ENCODE data around the gene MRPL55.
A peak's percentile ranks its signal among the peaks of the same experiment; 100 is the strongest.

MRPL55 gene

DNA sequence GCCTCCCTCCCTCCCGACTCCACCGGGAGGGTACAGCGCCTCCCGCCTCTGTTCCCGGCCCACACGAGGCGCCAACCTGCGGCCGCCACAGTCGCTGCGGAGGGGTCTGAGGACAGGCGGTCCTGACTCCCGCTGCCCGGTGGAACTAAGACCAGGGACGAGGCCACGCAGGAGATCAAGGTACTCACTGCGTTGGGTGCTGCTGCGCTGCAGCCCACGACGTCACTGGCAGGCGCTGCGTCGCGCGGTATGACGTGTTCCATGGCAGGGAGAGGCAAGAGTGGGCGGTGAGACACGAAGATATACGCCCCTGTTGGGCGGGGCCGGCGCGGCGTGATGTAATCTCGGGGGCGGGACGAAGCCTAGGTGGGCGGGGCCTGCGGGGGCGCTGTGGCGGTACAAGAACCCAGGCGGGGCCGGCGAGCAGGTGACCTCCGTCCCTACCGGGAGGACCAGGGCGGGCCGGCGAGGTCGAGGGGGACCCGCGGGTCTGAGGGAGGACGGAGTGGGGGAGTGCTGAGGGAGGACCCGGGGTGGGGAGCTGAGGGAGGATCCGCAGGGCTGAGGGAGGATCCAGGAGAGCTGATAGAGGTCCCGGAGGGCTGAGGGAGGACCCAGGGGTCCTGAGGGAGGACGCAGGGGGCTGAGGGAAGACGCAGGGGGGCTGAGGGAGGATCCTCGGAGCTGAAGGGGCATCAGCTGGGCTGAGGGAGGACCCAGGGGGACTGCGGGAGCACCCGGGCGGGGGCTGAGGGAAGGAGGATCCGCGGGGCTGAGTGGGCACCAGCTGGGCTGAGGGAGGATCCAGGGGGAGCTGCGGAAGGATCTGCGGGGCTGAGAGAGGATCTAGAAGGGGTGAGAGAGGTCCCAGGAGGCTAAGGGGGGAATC, at the start of gene MRPL55:
MRPL55 (minus strand) TSS at position 227 of the 889 bp plus-strand sequence. CDS start 1,039 bp downstream, outside the sequence.
- FAIRE-seq = peak; percentile 84

DNA sequence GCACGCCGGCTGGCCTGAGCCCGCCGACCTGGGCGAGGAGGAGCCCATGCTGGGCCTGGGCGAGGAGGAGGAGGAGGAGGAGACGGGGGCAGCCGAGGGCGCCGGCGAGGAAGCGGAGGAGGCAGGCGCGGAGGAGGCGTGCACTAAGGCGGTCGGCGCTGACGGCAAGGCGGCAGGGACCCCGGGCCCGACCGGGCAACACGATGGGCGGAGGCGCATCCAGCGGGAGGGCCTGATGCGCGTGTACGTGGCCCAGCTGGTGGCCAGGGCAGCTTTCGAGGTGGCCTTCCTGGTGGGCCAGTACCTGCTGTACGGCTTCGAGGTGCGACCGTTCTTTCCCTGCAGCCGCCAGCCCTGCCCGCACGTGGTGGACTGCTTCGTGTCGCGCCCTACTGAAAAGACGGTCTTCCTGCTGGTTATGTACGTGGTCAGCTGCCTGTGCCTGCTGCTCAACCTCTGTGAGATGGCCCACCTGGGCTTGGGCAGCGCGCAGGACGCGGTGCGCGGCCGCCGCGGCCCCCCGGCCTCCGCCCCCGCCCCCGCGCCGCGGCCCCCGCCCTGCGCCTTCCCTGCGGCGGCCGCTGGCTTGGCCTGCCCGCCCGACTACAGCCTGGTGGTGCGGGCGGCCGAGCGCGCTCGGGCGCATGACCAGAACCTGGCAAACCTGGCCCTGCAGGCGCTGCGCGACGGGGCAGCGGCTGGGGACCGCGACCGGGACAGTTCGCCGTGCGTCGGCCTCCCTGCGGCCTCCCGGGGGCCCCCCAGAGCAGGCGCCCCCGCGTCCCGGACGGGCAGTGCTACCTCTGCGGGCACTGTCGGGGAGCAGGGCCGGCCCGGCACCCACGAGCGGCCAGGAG, 49.3 kb upstream of the MRPL55 start:
- no peak for FAIRE-seq

DNA sequence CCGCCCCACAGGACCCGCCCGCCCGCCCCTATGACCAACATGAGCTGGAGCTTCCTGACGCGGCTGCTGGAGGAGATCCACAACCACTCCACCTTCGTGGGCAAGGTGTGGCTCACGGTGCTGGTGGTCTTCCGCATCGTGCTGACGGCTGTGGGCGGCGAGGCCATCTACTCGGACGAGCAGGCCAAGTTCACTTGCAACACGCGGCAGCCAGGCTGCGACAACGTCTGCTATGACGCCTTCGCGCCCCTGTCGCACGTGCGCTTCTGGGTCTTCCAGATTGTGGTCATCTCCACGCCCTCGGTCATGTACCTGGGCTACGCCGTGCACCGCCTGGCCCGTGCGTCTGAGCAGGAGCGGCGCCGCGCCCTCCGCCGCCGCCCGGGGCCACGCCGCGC, 48.6 kb upstream of the MRPL55 start:
- no peak for FAIRE-seq

DNA sequence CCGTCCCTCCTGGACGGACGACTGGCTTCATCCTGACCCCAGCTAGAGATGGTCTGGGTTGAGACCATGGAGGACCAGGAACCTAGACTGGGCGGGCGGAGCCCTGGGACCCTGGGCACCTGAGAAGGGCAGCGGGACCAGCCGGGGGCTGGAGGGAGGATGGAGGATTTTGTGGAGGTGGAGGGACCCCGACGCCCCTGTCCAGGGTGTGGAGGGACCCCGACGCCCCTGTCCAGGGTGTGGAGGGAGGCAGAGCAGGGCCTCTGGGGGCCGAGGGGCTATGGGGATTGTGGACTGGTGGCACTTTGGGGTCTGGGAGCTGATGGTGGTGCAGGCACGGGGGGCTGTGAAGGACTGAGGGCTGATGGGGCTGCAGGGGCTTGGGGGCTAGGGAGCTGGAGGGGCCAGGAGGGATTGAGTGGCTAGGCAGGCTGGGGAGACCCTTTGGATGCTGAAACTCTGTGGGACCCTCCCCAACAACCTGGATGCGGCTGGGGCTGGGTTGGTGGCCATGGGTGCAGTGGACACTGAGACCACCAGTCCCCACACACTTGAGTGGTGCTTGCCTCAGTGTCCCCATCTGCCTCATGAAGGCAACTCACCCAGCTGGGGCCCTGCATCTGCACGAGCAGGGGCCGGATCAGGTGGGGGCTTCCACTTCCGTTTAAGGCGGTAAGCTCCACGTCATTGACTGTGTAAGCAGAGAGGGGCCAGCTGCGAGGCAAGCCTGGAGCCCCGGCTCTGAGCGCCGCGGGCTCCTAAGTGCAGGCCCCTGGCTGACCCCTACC, 48.0 kb upstream of the MRPL55 start:
- no peak for FAIRE-seq

DNA sequence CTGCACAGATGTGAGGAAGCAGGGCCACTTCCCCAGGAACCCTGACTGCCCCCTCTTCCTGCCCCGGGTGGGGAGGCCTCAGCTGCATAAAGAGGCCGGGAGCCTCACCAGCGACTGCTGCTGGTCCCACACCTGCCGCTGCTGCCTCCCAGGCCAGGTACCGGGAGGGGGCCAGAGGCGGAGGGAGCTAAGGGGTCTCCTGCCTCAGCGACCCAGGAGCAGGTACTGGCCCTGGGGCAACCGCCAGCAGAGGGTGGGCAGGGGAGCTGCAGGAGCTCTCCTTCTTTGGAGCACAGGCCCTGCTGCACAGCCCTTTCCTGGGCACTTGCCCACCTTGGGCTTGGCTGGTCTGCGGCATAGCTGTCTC, 47.4 kb upstream of the MRPL55 start:
- no peak for FAIRE-seq

DNA sequence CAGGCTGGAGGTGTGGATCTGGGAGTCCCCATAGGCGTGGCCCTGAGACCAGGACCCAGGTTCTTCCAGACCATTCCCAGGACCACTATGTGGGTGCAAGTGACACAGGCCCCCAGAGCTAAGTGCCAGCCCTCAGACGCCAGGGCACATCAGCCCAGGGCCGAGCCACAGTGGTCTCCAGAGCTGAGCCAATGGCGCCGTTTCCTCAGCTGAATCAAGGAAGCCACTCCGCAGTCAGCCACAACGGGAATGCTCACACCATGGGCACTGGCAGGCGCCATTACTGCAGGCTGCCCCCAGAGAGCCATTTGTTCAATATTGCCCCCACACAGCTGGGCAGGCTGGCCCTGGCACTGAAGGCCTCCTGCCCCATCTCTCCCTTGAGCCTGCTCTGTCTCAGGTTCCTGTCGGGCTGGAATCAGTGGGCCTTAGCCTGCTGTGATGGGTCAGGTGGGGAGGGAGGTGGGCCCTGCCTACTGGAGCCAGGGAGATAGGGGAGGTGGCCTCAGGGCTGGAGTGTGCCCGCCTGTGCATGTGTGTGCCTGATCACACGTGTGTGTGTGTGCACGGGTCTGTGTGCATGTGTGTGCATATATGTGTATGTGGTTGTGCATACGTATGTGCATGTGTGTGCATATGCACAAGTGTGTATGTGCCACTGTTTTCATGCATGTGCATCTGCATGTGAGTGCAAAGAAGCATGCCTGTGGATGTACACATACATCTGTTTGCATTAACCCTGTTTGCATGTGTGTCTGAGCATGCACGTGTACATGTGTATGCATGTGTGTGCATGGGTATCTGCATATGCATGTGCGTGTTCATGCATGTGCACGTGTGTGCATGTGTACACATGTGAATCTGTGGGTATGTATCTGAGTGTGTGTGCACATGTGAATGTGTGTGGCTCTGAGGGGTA, 46.8 kb upstream of the MRPL55 start:
- no peak for FAIRE-seq

DNA sequence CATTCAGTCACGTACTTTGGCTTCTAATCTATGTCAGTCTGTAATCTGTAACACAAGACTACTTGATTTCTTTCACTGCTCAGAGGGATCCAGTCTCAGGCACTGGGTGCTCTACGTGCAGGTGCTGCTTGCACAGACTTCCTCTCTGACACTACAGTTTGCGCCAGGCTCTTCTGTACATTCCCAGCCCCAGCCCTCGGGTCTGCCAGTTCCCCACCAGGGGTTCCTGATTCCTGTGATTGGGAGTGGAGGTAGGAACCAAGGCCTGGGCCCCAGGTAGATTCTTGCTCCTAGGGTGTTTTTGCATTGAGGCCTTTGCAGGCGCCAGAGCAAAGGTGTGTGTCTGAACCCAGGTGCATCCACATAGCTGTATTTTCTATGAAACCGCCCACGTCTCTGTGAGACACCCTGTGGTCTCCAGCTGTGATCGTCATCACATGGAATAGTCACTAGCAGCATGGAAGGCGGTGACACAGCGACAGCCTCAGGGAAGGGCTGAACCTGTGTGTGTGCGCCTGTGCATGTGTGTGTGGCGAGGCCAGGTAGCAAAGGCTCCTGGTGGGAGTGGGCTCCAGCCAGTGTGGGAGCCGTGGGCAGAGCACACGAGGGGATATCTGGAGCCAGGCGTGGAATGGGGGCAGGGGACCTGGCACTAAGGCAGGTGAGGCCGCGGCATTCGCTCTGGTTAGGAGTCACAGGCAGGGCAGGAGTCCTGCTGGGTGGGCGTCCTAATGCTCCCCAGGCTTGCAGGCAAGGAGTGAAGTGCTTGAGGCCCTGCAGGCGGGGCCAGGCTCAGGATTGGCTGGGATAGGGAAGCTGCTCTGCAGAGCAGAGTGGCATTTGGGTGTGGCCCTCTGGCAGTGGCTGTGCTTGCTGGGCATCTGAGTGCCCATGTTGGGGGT, 45.8 kb upstream of the MRPL55 start:
- FAIRE-seq = no peak

DNA sequence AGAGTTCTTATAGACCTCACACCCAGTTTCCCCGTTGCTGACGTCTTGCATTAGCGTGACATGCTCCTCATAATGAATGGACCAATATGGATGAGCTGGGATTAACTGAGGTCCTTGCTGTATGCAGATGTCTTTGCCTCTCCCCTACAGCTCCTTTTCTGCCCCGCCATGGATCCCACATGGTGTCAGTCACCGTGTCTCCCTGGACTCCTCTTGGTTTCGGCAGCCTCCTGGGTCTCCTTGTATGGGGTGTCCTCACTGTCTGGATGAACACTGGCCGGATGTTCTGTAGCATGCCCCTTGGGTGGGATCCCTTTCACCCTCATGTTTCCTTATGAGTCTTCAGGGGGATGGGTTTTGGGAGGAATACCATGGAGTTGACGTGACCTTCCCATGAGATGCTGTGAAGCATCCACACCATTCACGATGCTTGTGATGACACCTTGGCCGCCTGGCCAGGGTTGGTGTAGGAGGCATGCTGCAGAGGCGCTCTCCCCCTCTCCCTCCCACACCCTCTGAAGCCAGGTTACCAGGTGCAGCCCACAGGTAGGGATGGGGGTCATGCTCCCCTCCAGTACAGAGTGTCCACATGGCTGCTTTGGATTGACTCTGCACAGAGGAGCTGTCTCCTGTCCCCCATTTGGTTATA, 45.0 kb upstream of the MRPL55 start:
- FAIRE-seq = no peak

DNA sequence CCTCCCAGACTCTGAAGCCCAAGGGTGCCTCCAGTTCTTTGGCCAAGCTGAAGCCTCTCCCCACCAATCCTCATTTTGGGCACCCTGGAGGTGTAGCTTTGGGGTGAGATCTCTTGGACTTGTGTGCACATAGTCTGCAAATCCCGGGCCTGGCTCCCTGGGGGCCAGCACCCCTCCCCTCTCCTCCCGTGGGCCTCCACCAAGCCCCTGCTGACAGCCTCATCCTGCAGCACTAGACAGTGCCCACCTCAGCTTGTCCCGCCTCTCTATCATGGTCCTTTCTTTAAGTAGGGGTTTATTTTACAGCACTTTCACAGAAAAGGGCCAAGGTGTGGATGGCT, 43.8 kb upstream of the MRPL55 start:
- no peak for FAIRE-seq

DNA sequence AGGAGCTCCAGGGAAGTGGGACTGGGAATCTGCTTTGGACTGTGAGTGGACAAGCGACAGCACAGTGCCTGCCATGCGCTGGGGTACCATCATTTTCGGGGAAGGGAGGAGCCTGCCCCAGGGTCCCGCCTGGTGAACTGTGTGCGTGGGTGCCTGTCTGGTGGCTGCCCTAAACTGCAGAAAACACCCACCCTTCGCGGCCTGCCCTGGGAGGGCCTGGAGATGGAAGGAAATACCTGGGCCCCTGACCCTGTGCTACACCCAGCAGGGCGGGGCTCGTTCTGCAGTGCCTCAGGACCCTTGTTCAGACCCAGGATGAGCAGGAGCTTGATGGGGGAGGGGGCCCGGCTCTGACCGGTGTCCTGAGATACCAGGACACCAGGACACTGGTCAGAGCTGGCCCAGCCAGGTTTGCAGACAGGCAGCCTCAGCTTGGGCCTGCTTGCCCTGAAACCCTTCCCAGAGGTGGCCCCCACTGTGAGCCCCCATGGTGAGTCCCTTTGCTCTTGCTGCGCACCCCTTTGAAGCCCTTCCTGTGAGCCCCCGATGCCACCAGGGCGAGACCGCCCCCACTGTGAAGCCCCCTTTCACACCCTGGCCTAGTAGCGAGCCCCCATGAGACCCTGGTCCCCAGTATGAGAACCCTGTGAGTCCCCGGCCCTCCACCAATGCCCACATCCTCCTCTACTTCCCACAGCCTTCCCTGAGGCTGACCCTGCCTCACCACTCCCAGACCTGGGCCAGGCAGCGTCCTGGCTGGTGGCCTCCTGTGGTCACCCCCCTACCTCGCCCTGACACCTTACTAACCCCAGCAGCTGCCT, 43.2 kb upstream of the MRPL55 start:
- no peak for FAIRE-seq

DNA sequence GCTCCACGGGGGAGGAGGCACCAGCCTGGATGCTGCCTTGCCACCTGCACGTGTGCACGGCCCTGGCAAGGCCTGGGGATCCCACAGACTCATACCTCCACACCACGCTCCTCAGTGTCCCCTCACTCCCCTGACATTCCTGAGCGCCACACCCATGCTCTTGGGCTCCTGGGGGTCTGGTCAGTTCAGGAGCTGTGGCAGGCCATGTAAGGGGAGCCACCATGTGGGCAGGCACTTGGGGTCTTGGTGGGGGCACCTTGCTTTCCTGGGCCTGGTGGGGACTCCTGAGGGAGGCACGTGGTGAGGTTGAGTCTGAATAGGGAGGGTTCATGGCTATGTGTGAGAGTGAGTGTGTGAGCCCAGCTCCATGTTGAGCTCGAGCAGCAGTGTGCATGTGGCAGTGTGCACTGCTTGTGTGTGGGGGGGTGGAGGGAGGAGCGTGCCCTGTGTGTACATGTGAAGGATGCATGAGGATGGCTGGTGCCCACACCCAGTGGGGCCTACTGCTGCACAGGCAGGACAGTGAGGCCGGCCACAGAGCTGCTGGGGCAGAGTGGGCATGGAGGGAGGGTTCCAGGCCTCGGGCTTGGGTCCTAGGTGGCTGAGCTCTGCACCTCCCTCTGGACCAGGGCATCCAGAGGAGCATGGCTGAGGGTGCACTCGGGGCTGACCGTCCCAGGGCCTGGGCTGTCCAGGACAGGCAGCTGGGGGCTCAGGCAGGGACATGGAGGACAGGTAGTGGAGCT, 42.3 kb upstream of the MRPL55 start:
- FAIRE-seq = no peak

DNA sequence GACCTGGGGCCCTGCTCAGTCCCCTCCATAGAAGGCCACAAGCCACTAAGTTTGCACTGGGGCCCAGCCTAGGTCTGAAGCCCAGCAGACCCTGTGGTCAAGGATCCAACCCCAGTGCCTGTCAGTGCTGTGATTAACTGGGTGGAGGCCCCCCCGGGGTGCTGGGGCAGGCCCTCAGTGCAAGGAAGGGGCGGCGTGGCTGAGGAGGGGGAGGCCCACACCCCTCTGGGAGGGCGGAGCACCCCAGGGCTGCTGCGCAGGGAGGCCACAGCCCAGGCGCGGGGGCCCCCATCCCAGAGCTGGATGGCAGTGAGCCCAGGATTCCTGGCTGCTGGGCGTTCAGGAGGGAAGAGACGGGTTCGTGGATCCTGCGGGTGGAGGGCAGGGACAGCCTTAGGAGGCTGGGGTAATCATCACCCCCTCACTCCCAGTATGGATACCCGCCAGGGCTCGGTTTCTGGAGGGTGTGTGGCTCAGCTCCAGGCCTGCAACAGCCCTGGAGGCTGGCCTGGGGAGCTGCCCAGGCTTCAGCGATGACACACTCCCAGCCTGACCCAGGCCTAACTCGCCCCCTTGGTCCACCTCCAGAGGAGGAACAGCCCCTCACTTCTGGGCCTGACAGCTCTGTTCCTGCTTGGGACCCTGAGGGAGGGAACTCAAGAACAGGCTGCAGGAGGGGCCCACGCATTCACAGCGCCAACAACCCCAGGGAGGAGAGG, 41.5 kb upstream of the MRPL55 start:
- FAIRE-seq = no peak

DNA sequence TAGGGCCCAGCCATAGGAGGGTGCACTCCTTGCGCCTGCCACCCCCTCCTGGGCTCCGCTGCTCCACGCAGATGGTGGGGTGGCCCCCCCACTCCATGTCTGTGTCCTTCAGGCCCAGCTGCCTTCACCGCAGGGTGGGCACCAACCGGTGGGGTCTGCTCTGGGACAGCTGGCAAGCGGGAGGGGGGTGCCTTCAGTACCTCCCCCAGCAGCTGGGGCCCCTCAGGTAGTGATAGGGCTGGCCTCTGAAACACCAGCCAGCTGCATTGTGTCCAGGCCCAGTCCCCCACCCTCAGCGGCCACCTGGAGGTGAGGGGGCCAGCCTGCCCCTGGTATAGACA, 41.0 kb upstream of the MRPL55 start:
- FAIRE-seq = no peak

DNA sequence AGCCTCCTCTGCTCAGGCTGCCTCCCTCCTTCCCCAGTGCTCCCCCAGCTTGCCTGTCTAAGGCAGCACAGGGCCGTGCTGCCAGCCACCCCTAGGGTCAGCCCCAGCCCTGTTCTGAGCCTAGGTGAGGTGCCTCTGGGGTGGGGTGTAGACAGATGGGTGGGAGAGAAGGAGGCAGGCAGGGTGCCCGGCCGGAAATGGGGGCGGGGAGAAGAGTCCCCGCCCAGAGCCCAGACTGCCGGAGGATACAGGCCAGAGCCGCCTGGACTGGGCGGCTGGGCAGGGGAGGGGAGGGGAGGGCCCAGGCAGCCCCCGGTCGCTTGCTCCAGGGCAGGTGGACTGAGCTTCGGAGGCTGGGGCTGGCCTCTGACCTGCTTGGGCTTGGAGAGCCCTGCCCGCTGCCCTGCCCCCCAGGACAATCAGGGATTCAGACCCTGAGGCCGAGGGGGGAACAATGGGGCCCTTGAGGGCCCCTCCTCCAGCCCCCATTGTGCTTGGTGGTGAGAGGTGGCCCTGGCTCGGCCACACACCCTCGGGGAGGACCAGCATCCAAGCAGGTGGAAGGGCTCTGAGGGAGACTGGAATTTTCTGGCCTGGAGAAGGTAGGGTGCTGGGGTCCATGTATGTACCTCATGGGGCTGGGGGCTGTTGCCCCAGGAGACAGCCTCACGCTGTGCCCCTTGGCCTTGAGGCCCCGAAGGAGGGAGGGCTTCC, 40.5 kb upstream of the MRPL55 start, which contains the start of gene GJC2:
GJC2 (plus strand) TSS at position 525 of the 714 bp plus-strand sequence. CDS start 7,829 bp downstream, outside the sequence.
- no peak for FAIRE-seq

DNA sequence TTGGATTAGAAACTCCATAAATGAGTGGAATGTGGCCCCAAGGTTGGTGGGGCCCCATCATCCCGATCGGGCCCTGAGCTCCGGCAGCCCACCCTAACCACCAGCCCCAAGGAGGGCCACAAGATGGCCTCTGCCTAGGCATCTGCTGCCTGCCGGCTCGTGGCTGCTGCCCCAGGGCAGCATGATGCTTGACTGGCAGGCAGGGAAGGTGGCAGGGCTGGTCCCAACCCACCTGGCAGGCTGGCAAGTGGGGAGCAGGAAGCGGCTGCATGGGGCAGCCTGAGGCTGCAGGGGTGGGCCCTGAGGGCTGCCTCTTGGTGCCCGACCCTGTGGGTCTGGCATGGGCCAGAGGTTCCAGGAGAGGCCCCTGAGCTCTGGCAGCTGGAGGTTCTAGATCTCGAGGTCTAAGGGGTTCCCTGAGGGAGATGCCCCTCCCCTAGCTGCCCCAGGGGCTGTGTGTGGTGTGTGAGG, 39.9 kb upstream of the MRPL55 start:
- FAIRE-seq = no peak

DNA sequence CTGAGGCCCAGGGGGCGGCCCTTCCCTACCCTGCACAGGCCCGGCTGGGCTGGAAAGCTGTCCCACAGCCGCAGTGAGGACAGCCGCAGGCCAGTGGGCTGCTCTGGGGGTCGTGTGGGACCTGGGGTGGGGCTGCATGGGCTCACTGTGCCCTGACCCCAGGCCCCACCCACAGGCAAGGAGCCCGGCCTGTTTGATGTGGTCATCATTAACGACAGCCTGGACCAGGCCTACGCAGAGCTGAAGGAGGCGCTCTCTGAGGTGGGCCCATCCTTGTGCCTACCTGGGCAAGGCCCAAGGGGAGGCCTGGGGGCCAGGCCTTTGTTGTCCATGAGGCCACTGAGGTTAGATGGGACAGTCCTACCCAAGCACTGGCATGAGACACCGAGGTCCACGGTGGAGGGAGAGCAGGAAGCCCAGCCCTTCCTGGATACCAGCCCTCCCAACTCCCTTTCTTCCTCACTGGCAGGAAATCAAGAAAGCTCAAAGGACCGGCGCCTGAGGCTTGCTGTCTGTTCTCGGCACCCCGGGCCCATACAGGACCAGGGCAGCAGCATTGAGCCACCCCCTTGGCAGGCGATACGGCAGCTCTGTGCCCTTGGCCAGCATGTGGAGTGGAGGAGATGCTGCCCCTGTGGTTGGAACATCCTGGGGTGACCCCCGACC, 39.2 kb upstream of the MRPL55 start:
- FAIRE-seq = no peak

DNA sequence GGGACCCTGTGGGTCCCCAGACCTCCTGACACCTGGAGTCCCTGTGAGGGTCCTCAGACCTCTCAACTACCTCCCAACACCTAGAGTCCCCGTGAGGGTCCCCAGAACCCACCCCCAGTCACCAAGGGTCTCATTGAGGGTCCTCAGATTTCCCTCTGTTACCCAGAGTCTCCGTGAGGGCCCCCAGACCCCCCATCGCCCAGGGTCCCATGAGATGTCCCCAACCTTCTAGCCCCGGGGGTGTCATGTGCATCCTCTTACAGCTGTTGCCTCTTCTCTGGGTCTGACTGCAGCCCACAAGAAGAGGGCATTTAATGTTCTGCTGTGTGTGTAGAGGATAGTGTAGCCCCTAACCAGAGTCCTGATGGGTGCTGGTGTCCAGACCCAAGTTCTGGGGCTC, 38.7 kb upstream of the MRPL55 start:
- FAIRE-seq = no peak

Measured in G401.6 (cell line).